Pancreas (tissue), 10 donors: ENCODE results near the gene HRH3. TPM values are rescaled to one million over a fixed set of nuclear protein-coding genes. Genes with fewer than 3 reads are reported as not detected.

Experiments
- ATAC-seq, 4 donors: fragments of 200-7000 bp; cut with Tn5 transposase; one replicate each; pipeline versions ENCODE4 v1.8.0 to v1.9.1; 2020; ENCODE audit warnings: mild to moderate bottlenecking in 4 of 4, moderate library complexity in 4 of 4
- DNase-seq, 6 donors: peaks; one replicate each; pipeline ENCODE4 v3.0.0-alpha.2; 2020
- FAIRE-seq: peaks from 2 replicates; lab custom pipeline; 2012; peaks lifted over from hg19 to GRCh38; lab: Jason Lieb, UNC
- H3K27ac ChIP-seq, 4 donors: fragments of 200-600 bp; sonication (generic); 1 replicate in 3 of 4; 2 replicates in 1 of 4; pipeline versions ENCODE4 v1.5.0 to v1.8.0; 2020
- H3K27me3 ChIP-seq, 4 donors: fragments of 200-600 bp; one replicate each; pipeline ENCODE4 v1.8.0; 2021
- H3K36me3 ChIP-seq, 3 donors: fragments of 200-600 bp; sonication (generic) in 1 of 3; one replicate each; pipeline versions ENCODE4 v1.5.0 to v1.8.0; 2020 to 2021
- H3K4me1 ChIP-seq, 3 donors: fragments of 200-600 bp; one replicate each; pipeline ENCODE4 v1.8.0; 2021
- H3K4me3 ChIP-seq, 4 donors: fragments of 200-600 bp; sonication (generic) in 2 of 4; one replicate each; pipeline versions ENCODE4 v1.5.0 to v1.8.0; 2020 to 2021
- H3K9me3 ChIP-seq, 4 donors: fragments of 200-600 bp; one replicate each; pipeline ENCODE4 v1.8.0; 2021
- CTCF ChIP-seq, 4 donors: fragments of 200-600 bp; sonication (generic) in 3 of 4; IDR thresholded peaks; one replicate each; pipeline versions ENCODE4 v1.5.0 to v1.8.0; 2021; ENCODE audit warnings: antibody characterized with exemption in 4 of 4
- WGBS, 2 donors: extraction: QIAGEN DNeasy Blood & Tissue Kit; methylation state at CpG; one replicate each; pipeline ENCODE4 v1.1.7; 2013; 5-methylcytosine and 5-hydroxymethylcytosine counted together
- intact Hi-C, 3 donors: fragments of 100-400 bp; cut with DNase I; formaldehyde crosslinking; loops; one replicate each; pipeline versions ENCODE4 v1.11.1 to v1.14.2; 2022
- polyA plus RNA-seq, 2 donors: library from polyadenylated mRNA; stranded (reverse); fragments of 200-250 nt; gene quantifications; one replicate each; pipeline ENCODE4 v1.2.3, GENCODE V29; 2013
- total RNA-seq, 6 donors: library from RNA; stranded (reverse); fragmentation: NEBNext Ultra II Directional in 4 of 6; extraction: Animal tissue kit (Norgen Biotek cat#: 25700) in 4 of 6; gene quantifications; one replicate each; pipeline versions ENCODE4 v1.2.1 to v1.2.4, GENCODE V29; 2021 to 2023
- donor health status: healthy with polysubstance abuse.
- donor health status: DM: no; HTN: no; CAD: no; lungs with moderate emphysema.
- donor health status: DM: no; HTN: no; CAD: no.
- donor health status: control.
- donor health status: control.
- donor health status: Bipolar disorder and iron deficiency.
- donor health status: DM: yes; HTN: yes; CAD: no.
- donor health status: DM: no; HTN: no; CAD: no.
- donor health status: DM: no; HTN: no; CAD: no.
- donor health status: DM: yes; HTN: yes; CAD: no.

The HRH3 gene
- total and polyA plus RNA-seq, 8 donors, result 0.02 to 0.08 (median 0.04) TPM; not detected in 5

GRCh38 chr20:62193079-62194025 is 26.7 kb downstream of the HRH3 start:
- DNase-seq, result peak in 3 of 6 donors; percentile 7 to 43 (median 31)
- FAIRE-seq, result no peak
- H3K4me1 ChIP-seq, result no peaks in the 10 kb centered on the region
- H3K4me3 ChIP-seq, result no peak overlapping the region
- no peak overlapping the region for H3K27ac ChIP-seq
- no peaks in the 10 kb centered on the region for H3K27me3 ChIP-seq
- no peak for ATAC-seq
- intact Hi-C loops, result no loop called here
- no peak for TF ChIP-seq CTCF (IDR thresholded peaks at IDR 0.05)
- H3K36me3 ChIP-seq, result peaks cover 0 to 24% (median 0%) of the 10 kb centered on the region in 3 donors
- WGBS, 2 donors, result 87 to 90% methylated on average over 29 of the region's 29 CpGs
- H3K9me3 ChIP-seq, result no peaks in the 10 kb centered on the region

- H3K27ac ChIP-seq, result no peak overlapping the region
- ATAC-seq, result no peak
- H3K27me3 ChIP-seq, result no peaks in the 10 kb centered on the region
- H3K9me3 ChIP-seq, result no peaks in the 10 kb centered on the region
- FAIRE-seq, result no peak
- no peaks in the 10 kb centered on the region for H3K4me1 ChIP-seq
- DNase-seq, result peak in 3 of 6 donors; percentile 2 to 29 (median 20)
- intact Hi-C loops, result no loop called here
- H3K36me3 ChIP-seq, result peaks cover 0 to 17% (median 0%) of the 10 kb centered on the region in 3 donors
- no peak overlapping the region for H3K4me3 ChIP-seq
- TF ChIP-seq CTCF (IDR thresholded peaks at IDR 0.05), result no peak
- 79 to 81% methylated on average over 10 of the region's 10 CpGs for WGBS, 2 donors
These were observed 27.4 kb downstream of the HRH3 start for GRCh38 chr20:62192635-62193034.

GRCh38 chr20:62191781-62192559 is 28.1 kb downstream of the HRH3 start:
- Histone ChIP-seq H3K27ac (no peak overlapping the region), H3K4me3 (no peak overlapping the region), H3K4me1 (no peaks in the 10 kb centered on the region), H3K9me3 (no peaks in the 10 kb centered on the region), H3K36me3 (peaks cover 0 to 14% (median 0%) of the 10 kb centered on the region in 3 donors), H3K27me3 (no peaks in the 10 kb centered on the region)
- no peak for ATAC-seq
- no peak for FAIRE-seq
- peak in 3 of 6 donors; percentile 6 to 27 (median 26) for DNase-seq
- no peak for TF ChIP-seq CTCF (IDR thresholded peaks at IDR 0.05)
- WGBS, 2 donors, result 77 to 78% methylated on average over 14 of the region's 14 CpGs
- intact Hi-C loops, result no loop called here

- TF ChIP-seq CTCF (IDR thresholded peaks at IDR 0.05), result no peak
- ATAC-seq, result no peak
- no peak for FAIRE-seq
- H3K9me3 ChIP-seq, result no peaks in the 10 kb centered on the region
- no peak overlapping the region for H3K4me3 ChIP-seq
- 86 to 91% methylated on average over 25 of the region's 25 CpGs for WGBS, 2 donors
- no peak overlapping the region for H3K27ac ChIP-seq
- intact Hi-C loops, result no loop called here
- peaks cover 0 to 7% (median 0%) of the 10 kb centered on the region in 3 donors for H3K36me3 ChIP-seq
- DNase-seq, result peak in 3 of 6 donors; percentile 12 to 50 (median 41)
- no peaks in the 10 kb centered on the region for H3K4me1 ChIP-seq
- no peaks in the 10 kb centered on the region for H3K27me3 ChIP-seq
These were observed 29.3 kb downstream of the HRH3 start for GRCh38 chr20:62190639-62191411.
